Stimulated activated CD4-positive, alpha-beta T cell treated with anti-CD3 and anti-CD28 coated beads, Interleukin-12 subunit alpha, Interleukin-12 subunit beta, amount 100 ng/mL, for 24 hours (primary cell): ENCODE measurements around the gene NES.

Source experiments
- DNase-seq, 2 experiments: peaks; one replicate each; pipeline ENCODE4 v3.0.0-alpha.2; 2020; ENCODE audit warnings: low read depth in 2 of 2

Gene NES

DNA sequence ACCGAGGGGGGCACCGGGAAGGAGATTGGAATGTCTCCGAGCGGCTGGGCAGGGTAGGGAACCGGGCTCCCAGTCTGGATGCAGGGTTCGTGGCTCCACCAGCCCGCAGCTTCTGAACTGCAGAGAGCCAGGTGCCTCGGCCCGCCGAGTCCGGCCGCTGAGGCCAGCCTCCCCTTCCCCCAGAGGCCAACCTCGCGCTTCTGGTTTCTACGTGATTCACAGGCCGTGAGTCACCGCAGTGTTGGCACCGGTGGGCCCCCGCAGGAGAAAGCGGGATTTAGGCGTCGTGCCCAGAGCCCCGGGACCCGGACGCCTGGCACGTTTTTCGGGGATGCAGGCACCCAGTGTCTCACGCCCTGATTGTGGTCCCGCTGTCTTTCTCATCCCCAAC lies 27.7 kb upstream of the NES start:
- peak in 1 of 2 experiments; percentile 28 for DNase-seq

DNA sequence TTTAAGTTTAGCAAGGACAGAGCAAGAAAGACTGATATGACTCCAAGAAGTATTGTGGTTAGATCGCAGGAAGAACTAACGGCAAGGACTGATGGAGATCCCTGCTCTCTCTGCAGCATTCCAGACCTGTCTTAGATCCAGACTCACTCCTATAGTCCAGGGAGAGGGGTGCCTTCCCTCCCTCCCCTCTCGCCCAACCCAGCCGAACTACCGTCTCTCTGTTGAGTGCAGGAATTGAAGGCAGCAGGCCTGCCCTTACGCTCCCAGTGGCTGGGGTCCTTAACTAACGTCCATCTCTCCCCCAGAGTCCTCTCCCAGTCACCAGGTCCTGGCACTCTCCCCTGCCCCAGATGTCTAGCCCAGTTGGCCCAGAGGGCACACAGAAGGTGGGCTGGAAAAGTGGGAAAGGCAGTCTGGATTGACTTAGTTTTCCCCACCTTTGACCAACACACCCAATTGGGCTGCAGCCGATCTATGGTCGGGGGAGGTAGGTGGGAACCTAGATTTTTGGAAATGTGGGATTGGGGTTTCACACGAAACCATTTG lies 27.0 kb upstream of the NES start:
- no peak for DNase-seq

DNA sequence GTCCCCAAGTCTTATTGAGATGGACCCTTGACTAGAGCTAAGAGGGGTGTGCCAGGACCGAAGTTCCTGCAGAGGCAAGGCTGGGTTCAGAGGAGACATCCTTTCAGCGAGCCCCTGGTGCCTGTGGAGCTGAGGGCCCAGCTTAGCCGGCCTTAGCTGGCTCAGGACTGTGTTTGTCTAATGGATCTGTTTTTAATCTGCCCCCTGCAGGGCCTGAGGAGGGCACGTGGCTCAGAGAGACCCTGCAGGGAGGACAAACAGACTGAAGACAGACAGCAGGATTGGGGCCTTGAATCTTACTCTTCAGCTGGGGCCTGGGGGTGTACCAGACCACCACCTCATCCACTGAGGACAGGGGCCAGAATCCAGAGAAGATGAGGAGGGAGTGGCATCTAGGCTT lies 26.5 kb upstream of the NES start:
- DNase-seq = no peak

DNA sequence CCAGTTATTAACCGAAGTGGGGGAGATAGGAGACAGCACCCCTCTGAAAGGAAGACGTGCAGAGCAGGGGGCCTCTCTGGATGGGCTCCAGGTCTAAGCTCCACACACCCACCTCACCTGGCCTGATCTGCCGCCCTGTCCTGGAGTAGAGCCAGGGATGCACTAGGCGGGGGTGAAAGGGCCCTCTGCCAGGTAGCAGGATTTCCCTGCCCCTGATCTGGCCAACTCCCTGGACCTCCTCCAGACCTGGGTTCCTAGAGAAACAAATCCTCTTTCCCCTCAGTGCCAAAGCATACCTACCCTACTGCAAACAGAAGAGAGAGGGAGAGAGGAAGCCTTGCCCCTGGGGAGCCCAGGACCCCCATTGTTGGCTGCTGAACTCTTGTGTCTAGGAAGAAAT lies 26.1 kb upstream of the NES start:
- DNase-seq = no peak

DNA sequence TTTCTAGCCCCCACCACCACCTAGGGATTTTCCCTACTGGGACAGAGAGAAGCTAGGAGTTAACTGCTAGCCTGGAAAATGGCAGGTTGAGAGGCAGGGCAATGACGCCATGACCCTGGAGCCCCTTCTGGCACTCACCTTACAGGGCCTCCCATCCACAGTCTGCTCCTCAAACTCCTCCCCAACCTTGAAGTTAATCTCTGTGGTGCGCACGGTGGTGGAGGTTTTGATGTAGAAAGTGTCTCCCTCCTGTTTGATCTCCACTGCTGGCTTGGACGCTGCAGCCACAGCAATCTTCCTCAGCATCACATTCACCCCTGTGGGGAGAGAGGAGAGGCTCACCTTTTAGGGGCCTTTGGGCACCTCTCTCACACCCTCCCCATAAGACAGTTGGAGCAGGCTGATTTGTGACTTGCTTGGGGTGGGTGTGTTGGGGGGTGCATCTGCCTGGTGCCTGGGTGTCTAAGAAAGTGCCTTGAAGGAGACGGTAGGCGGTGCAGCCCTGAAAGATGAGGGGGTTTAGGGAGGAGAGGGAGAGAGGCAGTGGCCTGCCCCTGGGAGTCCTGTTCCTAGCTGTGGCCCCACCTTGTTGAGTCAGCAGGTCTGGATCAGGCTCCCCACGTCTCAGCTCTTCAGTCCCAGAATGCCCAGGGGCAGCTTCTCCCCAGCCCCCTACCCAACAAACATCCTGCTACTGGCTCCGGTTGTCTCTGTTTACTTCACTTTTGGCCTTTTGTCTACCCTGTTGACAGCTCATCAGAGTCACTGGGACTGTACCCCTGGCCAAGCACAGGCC lies 23.7 kb upstream of the NES start:
- DNase-seq = no peak

DNA sequence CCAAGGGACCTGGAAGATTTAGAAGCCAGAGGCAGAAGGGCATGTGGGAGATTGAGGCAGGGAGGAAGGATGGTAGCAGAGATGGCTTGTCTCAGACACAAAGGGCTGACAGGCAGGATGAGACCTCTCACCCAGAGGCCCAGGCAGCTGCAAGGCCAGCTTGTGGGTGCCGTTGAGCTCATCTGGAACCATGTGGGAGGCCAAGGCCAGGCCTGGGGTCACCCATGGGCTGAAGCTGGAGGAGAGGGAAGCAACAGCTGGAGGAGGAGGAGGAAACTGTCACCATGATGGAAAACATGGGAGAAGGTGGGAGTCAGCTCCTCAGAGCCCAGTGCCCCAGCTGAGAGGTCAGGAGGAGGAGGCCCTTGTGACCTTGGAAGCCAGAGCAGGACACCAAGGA lies 21.8 kb upstream of the NES start:
- DNase-seq = no peak

DNA sequence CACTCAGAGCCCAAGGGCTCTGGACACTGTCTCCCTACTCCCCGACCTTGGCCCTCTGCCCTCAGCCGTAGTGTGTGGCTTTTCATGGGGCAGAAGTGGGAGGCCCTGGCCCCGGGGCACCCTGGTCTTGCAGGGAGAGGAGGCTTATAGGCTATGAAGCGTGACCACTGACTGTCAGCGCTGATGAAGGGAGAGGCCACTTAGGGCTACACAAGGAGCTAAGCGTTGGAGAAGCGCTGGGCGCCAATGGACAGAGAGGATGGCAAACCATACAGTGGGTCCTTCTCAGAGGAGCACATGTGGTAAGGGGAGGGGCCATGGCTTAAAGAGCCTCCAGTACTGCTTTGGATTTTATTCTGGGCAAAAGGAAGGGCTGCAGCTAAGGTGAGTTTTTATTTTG lies 20.3 kb upstream of the NES start:
- no peak for DNase-seq

DNA sequence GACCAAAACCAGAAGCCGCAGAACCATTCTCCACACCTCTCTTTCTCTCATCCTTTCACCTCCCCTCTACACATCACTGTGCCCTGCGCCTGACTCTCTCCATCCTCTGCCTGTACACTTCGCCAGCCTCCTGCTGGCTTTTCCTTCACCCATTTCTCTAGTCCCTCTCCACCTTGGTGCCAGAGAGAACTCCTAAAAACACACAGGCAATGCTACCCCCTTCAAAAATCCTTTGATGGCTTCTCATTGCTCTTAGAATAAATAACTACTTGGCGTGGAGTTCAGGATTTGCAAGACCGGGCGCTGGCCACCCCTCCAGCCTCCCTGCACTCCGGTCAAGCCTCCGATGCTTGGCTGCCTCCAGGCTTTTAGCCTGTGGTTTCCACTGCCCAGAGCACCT lies 19.5 kb upstream of the NES start:
- DNase-seq = no peak

DNA sequence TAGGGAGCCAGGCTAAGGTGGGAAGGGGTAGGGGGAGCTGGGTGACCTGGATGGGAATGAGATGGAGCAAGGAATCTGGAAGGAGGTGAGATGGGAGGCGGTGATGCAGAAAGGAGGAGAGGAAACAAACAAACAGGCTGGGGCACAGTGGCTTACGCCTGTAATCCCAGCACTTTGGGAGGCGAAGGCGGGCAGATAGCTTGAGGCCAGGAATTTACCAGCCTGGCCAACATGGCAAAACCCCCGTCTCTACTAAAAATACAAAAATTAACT lies 17.4 kb upstream of the NES start:
- no peak for DNase-seq

DNA sequence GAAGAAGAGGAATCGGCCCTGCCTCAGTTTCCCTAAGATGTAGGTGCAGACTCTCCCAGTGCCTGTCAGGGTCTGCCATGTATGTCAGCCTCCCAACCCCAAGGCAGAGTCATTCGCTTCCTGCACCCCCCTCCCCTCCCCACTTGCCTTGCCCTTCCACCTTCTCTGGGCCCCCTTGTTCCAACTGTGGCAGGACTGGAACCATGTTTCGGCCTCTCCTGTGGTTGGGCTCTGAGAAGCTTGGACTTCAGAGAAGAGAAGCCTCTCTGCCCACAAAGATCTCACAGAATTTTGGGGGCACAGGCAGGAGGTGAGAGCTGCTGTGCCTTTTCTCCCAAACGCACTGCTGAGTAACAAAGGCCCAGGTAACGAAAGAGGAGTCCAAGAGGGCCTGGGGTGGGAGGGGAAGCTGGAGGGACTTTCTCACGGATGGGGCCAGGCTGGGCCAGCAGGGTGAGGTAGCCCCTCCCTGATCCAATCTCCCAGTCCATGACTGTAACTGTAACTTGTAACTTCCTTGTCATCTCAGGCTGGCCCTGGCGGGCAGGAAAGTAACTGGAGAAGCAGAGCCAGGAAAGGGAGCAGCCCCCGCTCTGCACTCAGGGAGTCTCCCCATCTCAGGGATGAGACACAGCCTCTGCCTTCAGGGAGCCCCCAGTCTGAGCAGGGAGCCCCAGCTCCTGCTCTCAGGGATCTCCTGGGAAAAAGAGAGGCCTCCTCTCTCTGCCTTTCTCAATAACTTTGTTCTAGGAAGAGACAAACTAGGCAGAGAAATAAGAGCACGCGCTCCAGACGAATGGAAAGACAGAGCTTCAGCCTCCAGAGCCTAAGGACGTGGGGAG lies 16.9 kb upstream of the NES start:
- DNase-seq = no peak

DNA sequence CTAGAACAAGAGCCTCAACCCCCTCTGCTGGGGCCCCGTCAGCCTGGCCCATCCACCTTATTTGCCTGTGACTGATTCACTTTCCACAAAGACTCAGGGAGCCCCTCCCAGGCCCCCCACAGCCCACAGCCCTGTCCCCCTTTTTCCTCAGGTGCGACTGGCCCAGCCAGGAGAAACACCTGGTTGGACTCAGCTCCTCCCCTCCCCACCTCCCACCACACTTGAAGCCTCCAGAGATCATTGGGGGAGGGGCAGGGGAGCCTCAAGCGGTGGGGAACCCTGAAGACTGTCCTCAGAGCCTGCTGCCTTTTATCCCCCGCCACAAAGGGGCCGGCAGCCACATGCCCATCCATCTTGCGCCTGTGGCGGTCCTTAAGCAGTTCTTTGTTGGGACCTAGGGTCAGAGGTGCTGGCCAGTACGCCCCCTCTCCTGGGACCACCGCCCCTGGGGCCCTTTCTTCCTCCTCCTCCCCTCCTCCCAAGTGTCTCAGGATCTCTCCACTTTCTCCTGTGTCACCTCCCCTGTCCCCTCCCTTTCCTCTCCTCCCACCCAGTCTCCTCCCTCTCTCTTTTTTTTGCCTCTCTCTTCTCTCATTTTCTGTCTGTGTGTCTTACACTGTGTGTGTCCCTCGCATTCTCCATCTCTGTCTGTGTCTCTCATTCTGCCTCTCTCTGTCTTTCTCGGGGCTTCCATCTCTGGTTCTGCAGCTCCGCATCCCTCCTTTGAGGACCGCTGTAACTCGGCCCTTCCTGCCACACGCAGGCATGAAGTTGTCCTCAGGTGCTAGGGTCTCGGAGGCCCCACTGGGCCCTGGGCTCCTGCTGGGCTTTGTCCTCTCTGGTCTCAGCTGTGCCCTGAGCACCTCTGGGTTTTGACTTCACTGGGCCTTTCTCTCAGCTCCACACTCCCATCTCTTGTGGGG lies 16.0 kb upstream of the NES start:
- no peak for DNase-seq

DNA sequence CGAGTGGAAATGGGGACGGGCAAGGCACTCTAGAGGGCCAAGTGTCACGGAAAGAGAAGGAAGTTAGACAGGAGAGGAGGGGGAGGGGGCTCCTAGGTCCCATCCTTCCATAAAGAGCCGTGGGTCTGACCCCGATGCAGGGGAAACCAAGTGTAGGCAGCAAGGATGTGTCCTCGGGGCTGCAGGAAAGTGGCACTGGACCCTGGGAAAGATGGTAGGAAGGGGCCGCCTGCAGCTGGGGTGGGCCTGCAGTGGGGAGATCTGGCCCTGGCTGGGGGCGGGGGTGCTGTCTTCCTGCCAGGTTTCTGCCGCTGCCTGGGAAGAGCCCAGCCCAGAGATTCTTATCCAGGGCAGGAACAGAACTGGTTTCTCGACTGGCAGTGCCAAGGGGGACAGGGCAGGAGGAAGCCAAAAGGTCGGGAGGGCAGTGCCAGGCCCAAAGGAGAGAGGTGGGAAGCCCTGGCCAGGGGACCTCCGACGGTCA lies 15.3 kb upstream of the NES start:
- no peak for DNase-seq

DNA sequence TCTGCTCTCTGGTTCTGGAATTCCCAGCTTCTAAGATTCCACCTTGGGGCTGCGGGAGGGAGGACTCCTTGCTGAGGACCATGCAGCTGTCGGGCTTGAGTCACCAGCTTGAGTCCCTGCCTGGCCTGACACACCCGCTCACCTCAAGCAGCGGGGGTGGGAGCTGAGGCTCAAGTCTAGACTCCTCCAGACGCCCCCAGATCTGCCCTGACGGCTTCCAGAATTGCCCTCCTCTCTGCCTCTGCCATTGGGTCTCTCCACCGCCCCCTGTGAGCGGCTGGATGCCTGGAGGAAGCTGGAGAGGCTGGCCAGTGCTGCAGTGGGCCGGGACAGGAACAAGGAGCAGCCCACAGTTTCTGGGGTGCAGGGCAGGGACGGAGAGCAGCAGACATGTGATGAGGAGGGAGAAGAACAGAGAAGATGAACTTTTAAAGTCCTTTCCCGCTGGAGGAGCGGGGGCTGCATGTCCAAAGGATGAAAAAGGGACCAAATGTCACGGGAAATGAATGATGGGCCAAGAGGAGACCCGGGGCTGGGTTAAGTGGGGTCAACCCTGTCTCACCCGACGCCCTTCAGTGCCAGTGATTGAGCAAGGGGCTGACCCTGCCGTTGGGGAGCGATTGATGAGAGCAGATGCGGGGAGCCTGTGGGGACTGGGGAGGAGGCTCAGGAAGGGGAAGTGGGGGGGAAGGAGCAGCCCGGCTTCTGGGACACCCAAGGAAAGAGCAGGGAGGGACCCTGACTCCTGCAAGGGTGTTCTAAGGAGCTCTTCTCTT lies 14.6 kb upstream of the NES start:
- DNase-seq = no peak

DNA sequence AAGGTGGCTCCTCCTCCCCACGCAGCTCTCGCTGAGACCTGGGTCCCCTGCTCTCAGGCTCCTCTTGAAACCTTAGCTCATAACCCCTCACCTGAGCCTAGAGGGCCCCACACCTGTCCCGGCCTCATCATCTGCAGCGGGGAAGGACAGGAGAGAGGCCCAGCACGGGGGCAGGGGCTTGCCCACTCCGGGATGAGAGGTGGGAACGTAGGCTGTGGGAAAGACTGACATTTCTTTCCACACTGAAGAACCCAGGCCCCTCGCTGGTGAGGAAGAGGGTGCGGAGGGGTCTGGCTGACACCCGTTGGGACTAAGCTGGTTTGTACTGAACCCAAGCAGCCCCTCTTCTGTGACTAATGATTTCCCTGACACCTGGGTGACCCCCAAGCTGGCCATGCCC lies 14.0 kb upstream of the NES start:
- DNase-seq = no peak

DNA sequence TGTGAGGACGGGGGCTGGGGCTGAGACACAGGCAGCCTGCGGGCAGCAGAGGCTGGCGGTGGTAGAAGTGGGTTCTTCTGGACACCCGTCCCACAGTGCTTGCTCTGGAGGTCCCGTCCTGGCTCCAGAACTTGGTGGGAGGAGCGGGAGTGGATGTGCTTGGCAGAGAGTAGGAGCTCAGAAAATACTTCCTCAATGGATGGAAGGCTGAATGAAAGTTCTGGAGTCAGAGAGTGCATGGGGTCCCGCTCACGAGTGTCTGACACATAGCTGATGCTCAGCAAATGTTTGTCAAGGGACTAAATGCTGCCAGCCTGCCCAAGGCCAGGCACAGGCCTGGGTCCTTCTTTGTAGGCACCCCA lies 13.4 kb upstream of the NES start:
- DNase-seq = no peak

DNA sequence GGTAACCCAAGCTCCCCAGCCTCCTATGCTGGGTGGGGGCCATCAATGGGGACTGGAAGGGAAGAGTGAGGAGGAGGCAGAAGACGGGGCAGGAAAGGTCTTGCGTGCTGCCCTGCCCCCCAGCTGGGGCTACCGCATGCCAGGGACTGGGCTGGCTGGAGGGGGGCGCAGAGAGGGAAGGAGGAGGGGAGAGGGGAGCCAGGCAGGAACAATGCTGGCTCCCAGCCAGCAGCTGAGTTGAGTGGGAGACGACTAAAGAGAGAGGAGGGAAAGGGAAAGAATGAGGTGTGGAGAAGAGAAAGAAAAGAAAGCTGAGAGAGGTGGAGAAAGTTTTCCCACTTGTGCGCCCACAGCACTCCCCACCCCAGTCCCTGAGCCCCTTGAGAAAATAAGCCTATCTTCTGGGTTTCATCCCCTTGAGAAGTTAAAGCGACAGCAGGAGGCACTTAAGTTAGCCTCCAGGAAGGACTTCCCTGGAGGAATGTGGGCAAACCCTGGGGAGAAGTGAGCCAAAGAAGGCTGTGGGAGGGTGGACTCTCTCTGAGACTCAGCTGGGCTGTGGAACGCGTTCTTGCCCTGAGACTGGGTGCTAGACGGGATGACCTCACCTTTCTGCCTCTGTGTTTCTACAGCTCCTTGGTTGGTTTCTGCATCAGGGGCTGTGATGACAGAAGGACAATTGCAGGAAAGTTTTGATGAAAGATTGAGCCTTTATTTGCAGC lies 12.9 kb upstream of the NES start:
- no peak for DNase-seq

DNA sequence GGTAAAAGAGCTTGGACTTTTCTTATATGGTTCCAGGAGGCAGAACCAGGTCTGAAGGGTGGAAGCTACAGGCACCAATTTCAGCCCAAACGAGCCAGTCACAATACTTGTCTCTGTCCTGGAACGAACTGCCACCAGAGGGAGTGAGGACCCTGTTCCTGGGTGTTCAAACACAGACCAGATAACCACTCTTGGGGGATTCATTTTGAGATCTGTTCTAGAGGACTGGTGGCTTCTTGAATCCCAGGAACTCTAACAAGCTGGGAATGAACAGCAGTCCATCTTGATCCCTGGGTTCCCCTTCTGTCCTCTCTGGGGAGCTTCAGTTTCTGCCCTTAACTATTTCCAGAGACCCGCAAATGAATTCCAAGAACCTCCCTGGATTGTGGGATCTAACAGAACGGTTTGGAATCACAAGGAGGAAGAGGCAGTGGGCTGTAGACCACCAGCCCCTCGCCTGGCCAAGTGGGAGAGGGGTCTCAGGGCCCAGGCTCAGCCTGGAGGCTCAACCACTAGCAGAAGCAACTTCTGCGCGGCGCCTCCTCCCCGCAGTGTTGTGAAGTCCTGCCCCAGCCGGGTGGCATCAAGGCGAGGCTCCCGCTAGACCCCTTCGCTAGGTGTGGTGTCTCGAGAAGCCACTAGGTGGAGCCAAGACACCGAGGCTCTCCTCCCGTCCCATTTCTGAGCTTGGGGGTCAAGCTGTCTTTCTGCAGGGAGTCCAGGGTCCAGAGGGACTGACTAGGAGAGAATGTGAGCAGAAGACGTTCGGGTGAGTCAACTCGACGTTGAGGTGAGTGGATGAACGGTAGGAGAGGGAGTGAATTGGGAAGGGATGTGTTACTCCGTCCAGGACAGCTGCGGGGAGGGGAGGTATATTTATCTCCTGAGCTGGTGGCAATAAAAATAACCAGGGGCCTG lies 12.1 kb upstream of the NES start:
- peak; percentile 46 to 71 for DNase-seq

DNA sequence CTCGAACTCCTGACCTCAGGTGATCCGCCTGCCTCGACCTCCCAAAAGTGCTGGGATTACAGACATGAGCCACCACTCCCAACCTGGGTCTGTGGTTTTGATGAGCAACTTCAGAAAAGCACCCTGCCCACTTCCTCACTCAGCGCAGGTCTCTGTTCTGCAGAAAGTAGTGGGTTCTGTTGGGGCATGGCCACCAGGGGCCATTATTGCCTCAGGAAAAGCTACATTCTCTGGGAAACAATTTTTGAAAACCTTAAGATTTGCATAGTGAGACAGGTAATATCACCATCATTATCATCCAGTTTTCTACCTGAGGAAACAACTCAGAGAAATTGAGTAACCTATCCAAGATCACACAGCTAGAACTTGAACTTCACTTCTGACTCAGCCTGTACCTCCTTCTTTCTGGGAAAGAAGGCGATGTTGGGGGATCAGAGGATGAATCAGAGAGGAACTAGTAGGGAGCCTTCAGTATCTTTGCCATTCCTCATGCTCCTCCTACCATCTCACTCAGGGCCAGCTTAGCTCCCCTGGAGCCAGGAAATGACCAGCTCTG lies 7.1 kb upstream of the NES start:
- DNase-seq = peak in 1 of 2 experiments; percentile 29
